Activated CD4-positive, alpha-beta memory T cell treated with anti-CD3 and anti-CD28 coated beads, Interleukin-2, amount 10 ng/mL, durations not matched to agents 7 days and 5 days (primary cell): Measurements from ENCODE around the gene PHF24. TPM values are rescaled to one million over a fixed set of nuclear protein-coding genes. Genes with fewer than 3 reads are reported as not detected.

Experiments used
- CTCF ChIA-PET: fragments of 350-600 bp; sonication (Branson Sonifier 250); formaldehyde crosslinking; loops from one replicate; lab custom pipeline; 2021; ENCODE audit warnings: antibody characterized with exemption, inconsistent platforms; lab: Charles Lee
- POLR2A ChIA-PET: fragments of 350-600 bp; sonication (Branson Sonifier 250); formaldehyde crosslinking; loops from one replicate; lab custom pipeline; 2021; ENCODE audit warnings: antibody characterized with exemption; lab: Charles Lee
- DNase-seq: peaks from one replicate; pipeline ENCODE4 v3.0.0-alpha.2; 2020
- H3K27ac Mint-ChIP-seq: one replicate; pipeline ENCODE4 v1.8.0; 2021; ENCODE audit warnings: mild to moderate bottlenecking, mixed read lengths
- H3K27me3 Mint-ChIP-seq: one replicate; pipeline ENCODE4 v1.8.0; 2021; ENCODE audit warnings: mixed read lengths
- H3K36me3 Mint-ChIP-seq: one replicate; pipeline ENCODE4 v1.8.0; 2021; ENCODE audit warnings: low read depth, mixed read lengths
- H3K4me1 Mint-ChIP-seq: one replicate; pipeline ENCODE4 v1.8.0; 2021; ENCODE audit warnings: mixed read lengths
- H3K4me3 Mint-ChIP-seq: one replicate; pipeline ENCODE4 v1.8.0; 2021; ENCODE audit warnings: mild to moderate bottlenecking, mixed read lengths
- H3K9me3 Mint-ChIP-seq: one replicate; pipeline ENCODE4 v1.8.0; 2021; ENCODE audit warnings: mixed read lengths
- total RNA-seq, 2 experiments: library from RNA; stranded (reverse); gene quantifications; one replicate each; pipeline ENCODE4 v1.2.3, GENCODE V29; 2021

The PHF24 gene
- total RNA-seq, 2 experiments from 2014 or later = not detected

GRCh38 chr9:34987160-34987901, 29.2 kb downstream of the PHF24 start:
- no peak overlapping the region for H3K27ac Mint-ChIP-seq
- no peaks in the 10 kb centered on the region for H3K36me3 Mint-ChIP-seq
- CTCF ChIA-PET = no interaction called here
- no peaks in the 10 kb centered on the region for H3K27me3 Mint-ChIP-seq
- no peak overlapping the region for H3K4me3 Mint-ChIP-seq
- no peak for DNase-seq
- H3K4me1 Mint-ChIP-seq = peaks cover 68% of the 10 kb centered on the region
- H3K9me3 Mint-ChIP-seq = no peaks in the 10 kb centered on the region
- POLR2A ChIA-PET = no interaction called here

- CTCF ChIA-PET = interaction anchor here (1.6 to 2.2 kb wide), 3 partner anchors 63 to 108 kb away, joined by 7 to 10 read pairs (median 7); partner anchors contain the start of gene PIGO
- no peaks in the 10 kb centered on the region for H3K36me3 Mint-ChIP-seq
- H3K4me3 Mint-ChIP-seq = peak overlapping the region; percentile 81
- H3K9me3 Mint-ChIP-seq = no peaks in the 10 kb centered on the region
- POLR2A ChIA-PET = interaction anchor here (1.7 to 2.2 kb wide), 3 partner anchors 83 to 342 kb away, joined by 4 to 10 read pairs (median 6); partner anchors contain the start of genes ATOSB and GALT
- DNase-seq = peak; percentile 60
- peak overlapping the region; percentile 76 for H3K27ac Mint-ChIP-seq
- H3K27me3 Mint-ChIP-seq = no peaks in the 10 kb centered on the region
- peaks cover 63% of the 10 kb centered on the region for H3K4me1 Mint-ChIP-seq
These were observed 30.3 kb downstream of the PHF24 start for GRCh38 chr9:34988218-34989002.

- peaks cover 59% of the 10 kb centered on the region for H3K4me1 Mint-ChIP-seq
- peak within 1 kb of the TSS; percentile 81 for H3K4me3 Mint-ChIP-seq
- H3K27me3 Mint-ChIP-seq = no peaks in the 10 kb centered on the region
- H3K9me3 Mint-ChIP-seq = no peaks in the 10 kb centered on the region
- ChIA-PET CTCF (interaction anchor here (0.8 to 2.2 kb wide), 4 partner anchors 38 to 107 kb away, joined by 3 to 10 read pairs (median 7); partner anchors contain the start of gene PIGO), POLR2A (interaction anchor here (0.7 to 2.2 kb wide), 7 partner anchors 8 to 343 kb away, joined by 3 to 10 read pairs (median 4); partner anchors contain the start of genes ATOSB, GALT and VCP)
- H3K36me3 Mint-ChIP-seq = no peaks in the 10 kb centered on the region
- peak within 1 kb of the TSS; percentile 76 for H3K27ac Mint-ChIP-seq
- DNase-seq = peak; percentile 98
These were observed 31.2 kb downstream of the PHF24 start, which contains the start of gene DNAJB5 for GRCh38 chr9:34989003-34989945. DNAJB5 (plus strand) TSS chr9:34989745; CDS start chr9:34990631, 886 bp downstream.

- Mint-ChIP-seq H3K27me3 (no peaks in the 10 kb centered on the region), H3K9me3 (no peaks in the 10 kb centered on the region), H3K36me3 (no peaks in the 10 kb centered on the region), H3K4me1 (peaks cover 58% of the 10 kb centered on the region), H3K27ac (no peak overlapping the region), H3K4me3 (peak overlapping the region; percentile 75)
- ChIA-PET POLR2A (interaction anchor here (0.9 to 2.2 kb wide), 7 partner anchors 12 to 343 kb away, joined by 3 to 10 read pairs (median 4); partner anchors contain the start of genes ATOSB, GALT and VCP), CTCF (interaction anchor here (0.8 to 2.2 kb wide), 4 partner anchors 37 to 106 kb away, joined by 3 to 10 read pairs (median 7); partner anchors contain the start of gene PIGO)
- peak; percentile 43 for DNase-seq
These were observed 32.0 kb downstream of the PHF24 start for GRCh38 chr9:34989946-34990635.

GRCh38 chr9:34990908-34991606, 33.0 kb downstream of the PHF24 start:
- CTCF ChIA-PET = no interaction called here
- Mint-ChIP-seq H3K4me1 (peaks cover 52% of the 10 kb centered on the region), H3K27ac (no peak overlapping the region), H3K36me3 (no peaks in the 10 kb centered on the region), H3K9me3 (no peaks in the 10 kb centered on the region), H3K27me3 (no peaks in the 10 kb centered on the region), H3K4me3 (peak overlapping the region; percentile 75)
- DNase-seq = no peak
- POLR2A ChIA-PET = interaction anchor here (0.9 to 1.4 kb wide), 2 partner anchors 61 to 81 kb away, joined by 3 to 4 read pairs; partner anchors contain the start of gene VCP

- H3K9me3 Mint-ChIP-seq = no peaks in the 10 kb centered on the region
- H3K36me3 Mint-ChIP-seq = no peaks in the 10 kb centered on the region
- ChIA-PET CTCF (interaction anchor here (0.7 to 1.4 kb wide), 2 partner anchors 59 to 92 kb away, joined by 3 read pairs; no protein-coding TSS in a partner anchor), POLR2A (interaction anchor here (1.4 kb wide), 1 partner anchor 80 kb away, joined by 4 read pairs; the partner anchor contains the start of gene VCP)
- H3K4me3 Mint-ChIP-seq = peak overlapping the region; percentile 6
- H3K27ac Mint-ChIP-seq = no peak overlapping the region
- H3K4me1 Mint-ChIP-seq = peaks cover 47% of the 10 kb centered on the region
- DNase-seq = no peak
- H3K27me3 Mint-ChIP-seq = no peaks in the 10 kb centered on the region
These were observed 33.7 kb downstream of the PHF24 start for GRCh38 chr9:34991607-34992375.

GRCh38 chr9:34992376-34992951, 34.4 kb downstream of the PHF24 start:
- ChIA-PET CTCF (interaction anchor here (0.7 to 1.4 kb wide), 2 partner anchors 59 to 93 kb away, joined by 3 read pairs; no protein-coding TSS in a partner anchor), POLR2A (interaction anchor here (1.4 kb wide), 1 partner anchor 80 kb away, joined by 4 read pairs; the partner anchor contains the start of gene VCP)
- DNase-seq = peak; percentile 24
- H3K27me3 Mint-ChIP-seq = no peaks in the 10 kb centered on the region
- peaks cover 40% of the 10 kb centered on the region for H3K4me1 Mint-ChIP-seq
- H3K4me3 Mint-ChIP-seq = no peak overlapping the region
- H3K9me3 Mint-ChIP-seq = no peaks in the 10 kb centered on the region
- H3K36me3 Mint-ChIP-seq = no peaks in the 10 kb centered on the region
- no peak overlapping the region for H3K27ac Mint-ChIP-seq

GRCh38 chr9:34993502-34994259, 35.6 kb downstream of the PHF24 start:
- DNase-seq = no peak
- Mint-ChIP-seq H3K4me3 (no peak overlapping the region), H3K9me3 (no peaks in the 10 kb centered on the region), H3K27ac (no peak overlapping the region), H3K4me1 (peaks cover 30% of the 10 kb centered on the region), H3K36me3 (no peaks in the 10 kb centered on the region), H3K27me3 (no peaks in the 10 kb centered on the region)
- ChIA-PET POLR2A (interaction anchor here (1.2 kb wide), 1 partner anchor 122 kb away, joined by 5 read pairs; the partner anchor contains the start of gene ATOSB), CTCF (interaction anchor here (0.7 to 1.5 kb wide), 6 partner anchors 9 to 96 kb away, joined by 3 to 5 read pairs (median 3); no protein-coding TSS in a partner anchor)

- no peak overlapping the region for H3K4me3 Mint-ChIP-seq
- H3K4me1 Mint-ChIP-seq = peaks cover 27% of the 10 kb centered on the region
- H3K9me3 Mint-ChIP-seq = no peaks in the 10 kb centered on the region
- CTCF ChIA-PET = interaction anchor here (0.7 to 1.5 kb wide), 9 partner anchors 10 to 348 kb away, joined by 3 to 4 read pairs (median 3); partner anchors contain the start of gene GALT
- POLR2A ChIA-PET = interaction anchor here (1.2 kb wide), 1 partner anchor 121 kb away, joined by 5 read pairs; the partner anchor contains the start of gene ATOSB
- DNase-seq = no peak
- no peaks in the 10 kb centered on the region for H3K36me3 Mint-ChIP-seq
- no peak overlapping the region for H3K27ac Mint-ChIP-seq
- H3K27me3 Mint-ChIP-seq = no peaks in the 10 kb centered on the region
These were observed 36.3 kb downstream of the PHF24 start for GRCh38 chr9:34994260-34994899.
